Skeletal muscle satellite cell (primary cell): ENCODE data around the gene NIM1K.

Experiments
- H3K27me3 ChIP-seq: 2 replicates; pipeline ENCODE4 v1.7.0; 2013; ENCODE audit warnings: low read length; ENCODE audit not compliant: control insufficient read depth, insufficient read depth
- H3K36me3 ChIP-seq: 2 replicates; pipeline ENCODE4 v1.7.0; 2013; ENCODE audit warnings: mild to moderate bottlenecking, control low read depth, low read length; ENCODE audit not compliant: insufficient read depth
- H3K4me1 ChIP-seq: 2 replicates; pipeline ENCODE4 v1.7.0; 2013; ENCODE audit warnings: low read length; ENCODE audit not compliant: control insufficient read depth, insufficient read depth
- H3K4me2 ChIP-seq: 2 replicates; pipeline ENCODE4 v1.7.0; 2013; ENCODE audit warnings: mild to moderate bottlenecking, low read length
- H3K4me3 ChIP-seq: 2 replicates; pipeline ENCODE4 v1.7.0; 2013; ENCODE audit warnings: low read length
- H3K9ac ChIP-seq: 2 replicates; pipeline ENCODE4 v1.7.0; 2013; ENCODE audit warnings: mild to moderate bottlenecking, low read depth, low read length, moderate library complexity
- H3K9me3 ChIP-seq: replicated peaks from 2 replicates; pipeline ENCODE4 v1.7.0; 2013; ENCODE audit warnings: mild to moderate bottlenecking, control low read depth, low read length

Gene NIM1K

DNA sequence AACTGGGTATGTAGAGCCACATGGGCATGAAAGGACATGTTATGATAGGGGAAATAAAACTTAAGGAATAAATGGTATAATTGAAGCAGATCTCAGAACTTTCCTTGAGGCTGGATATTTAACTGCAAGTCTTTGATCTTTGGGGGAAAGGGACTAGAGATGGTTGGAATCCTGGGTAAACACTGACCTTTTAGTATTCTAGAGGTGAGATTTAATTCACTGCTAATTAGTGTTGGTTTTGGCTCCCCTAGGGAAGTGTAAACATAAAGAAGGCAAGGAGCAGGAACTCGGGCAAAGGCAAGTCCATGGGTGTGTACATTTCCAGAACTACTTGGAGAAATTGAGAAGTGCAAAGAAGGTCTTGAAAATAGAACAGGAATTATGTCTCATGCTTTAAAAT is 16.6 kb downstream of the NIM1K start:
- Histone ChIP-seq H3K4me1 (no peaks in the 10 kb centered on the region), H3K27me3 (peaks cover 10% of the 10 kb centered on the region), H3K4me2 (no peak overlapping the region), H3K4me3 (no peak overlapping the region), H3K9me3 (no peaks in the 10 kb centered on the region), H3K9ac (no peak overlapping the region), H3K36me3 (no peaks in the 10 kb centered on the region)

DNA sequence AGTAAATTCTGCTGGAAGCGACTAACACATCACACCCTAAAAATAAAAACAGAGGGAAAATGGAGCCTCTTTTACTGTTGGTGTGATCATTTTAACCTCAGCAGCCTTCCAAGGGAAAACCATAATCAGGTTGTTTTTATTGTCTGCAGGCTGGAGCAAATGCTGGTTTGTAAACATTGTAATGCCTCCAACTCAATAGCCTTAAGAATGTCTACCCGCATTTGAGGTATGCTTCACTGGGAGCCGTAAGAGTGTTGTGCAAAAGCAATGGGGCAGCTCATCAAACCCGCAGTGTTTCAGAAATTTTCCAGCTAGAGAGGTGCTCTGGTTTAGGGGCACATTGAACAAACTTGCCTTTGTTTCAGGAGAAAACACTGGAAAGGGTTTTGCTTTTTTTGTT is 17.0 kb downstream of the NIM1K start:
- H3K9ac ChIP-seq = no peak overlapping the region
- peaks cover 10% of the 10 kb centered on the region for H3K27me3 ChIP-seq

DNA sequence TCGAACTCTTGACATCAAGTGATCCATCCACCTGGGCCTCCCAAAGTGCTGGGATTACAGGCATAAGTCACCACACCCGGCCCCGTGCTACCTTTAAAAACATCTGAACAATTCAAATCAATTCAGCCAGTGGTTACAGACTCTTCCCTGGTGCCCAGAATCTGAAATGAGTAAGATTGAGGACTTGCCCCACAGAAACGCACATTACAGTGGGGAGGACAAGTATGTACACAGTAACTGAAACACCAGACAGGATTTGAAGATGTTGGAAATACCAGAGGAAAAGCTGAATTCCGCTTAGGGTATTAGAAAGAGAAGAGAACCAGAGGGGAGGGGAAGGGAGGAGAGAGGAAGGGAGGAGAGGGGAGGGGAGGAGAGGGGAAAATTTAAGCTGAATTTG is 17.8 kb downstream of the NIM1K start:
- Histone ChIP-seq H3K36me3 (no peaks in the 10 kb centered on the region), H3K4me1 (no peaks in the 10 kb centered on the region), H3K9me3 (no peaks in the 10 kb centered on the region), H3K4me2 (no peak overlapping the region), H3K9ac (no peak overlapping the region), H3K4me3 (no peak overlapping the region), H3K27me3 (peaks cover 10% of the 10 kb centered on the region)

More for the DNA sequence above, 17.0 kb downstream of the NIM1K start:
- Histone ChIP-seq H3K4me3 (no peak overlapping the region), H3K4me2 (no peak overlapping the region), H3K9me3 (no peaks in the 10 kb centered on the region), H3K36me3 (no peaks in the 10 kb centered on the region), H3K4me1 (no peaks in the 10 kb centered on the region)

DNA sequence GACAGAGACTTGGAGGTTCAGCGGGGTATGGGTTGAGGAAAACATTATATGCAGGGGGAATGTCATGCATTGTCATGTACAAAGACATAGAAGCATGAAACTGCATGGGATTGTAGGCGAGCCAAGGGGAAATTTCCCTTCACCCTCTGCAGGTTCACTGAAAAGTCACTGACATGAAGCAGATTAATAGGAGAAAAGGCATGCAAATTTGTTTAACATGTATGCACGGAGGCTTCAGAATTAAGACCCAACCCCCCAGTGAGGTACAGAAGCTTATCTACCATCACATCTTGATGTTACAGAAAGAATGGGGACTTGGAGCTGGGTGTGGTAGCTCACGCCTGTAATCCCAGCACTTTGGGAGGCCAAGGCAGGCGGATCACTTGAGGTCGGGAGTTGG is 18.5 kb downstream of the NIM1K start:
- H3K4me1 ChIP-seq = no peaks in the 10 kb centered on the region
- no peaks in the 10 kb centered on the region for H3K9me3 ChIP-seq
- H3K27me3 ChIP-seq = peaks cover 10% of the 10 kb centered on the region
- H3K4me2 ChIP-seq = no peak overlapping the region
- H3K9ac ChIP-seq = no peak overlapping the region
- H3K36me3 ChIP-seq = no peaks in the 10 kb centered on the region
- no peak overlapping the region for H3K4me3 ChIP-seq

DNA sequence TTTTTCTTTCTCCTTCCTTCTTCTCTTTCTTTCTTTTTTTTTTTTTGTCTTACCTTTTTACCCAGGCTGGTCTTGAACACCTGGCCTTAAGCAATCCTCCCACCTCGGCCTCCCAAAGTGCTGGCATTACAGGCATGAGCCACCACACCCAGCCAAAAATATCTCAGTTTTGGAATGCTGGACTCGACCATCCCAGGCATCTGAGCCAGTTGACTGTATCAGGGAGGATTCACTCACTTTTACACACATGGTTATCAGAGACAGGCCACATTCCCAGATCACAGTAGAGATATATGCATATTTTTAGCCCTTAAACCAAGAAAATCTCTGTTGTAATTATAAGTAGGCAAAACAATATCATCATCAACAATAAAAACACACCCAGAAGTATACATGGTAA is 21.9 kb downstream of the NIM1K start:
- Histone ChIP-seq H3K4me1 (no peaks in the 10 kb centered on the region), H3K9me3 (no peaks in the 10 kb centered on the region)

DNA sequence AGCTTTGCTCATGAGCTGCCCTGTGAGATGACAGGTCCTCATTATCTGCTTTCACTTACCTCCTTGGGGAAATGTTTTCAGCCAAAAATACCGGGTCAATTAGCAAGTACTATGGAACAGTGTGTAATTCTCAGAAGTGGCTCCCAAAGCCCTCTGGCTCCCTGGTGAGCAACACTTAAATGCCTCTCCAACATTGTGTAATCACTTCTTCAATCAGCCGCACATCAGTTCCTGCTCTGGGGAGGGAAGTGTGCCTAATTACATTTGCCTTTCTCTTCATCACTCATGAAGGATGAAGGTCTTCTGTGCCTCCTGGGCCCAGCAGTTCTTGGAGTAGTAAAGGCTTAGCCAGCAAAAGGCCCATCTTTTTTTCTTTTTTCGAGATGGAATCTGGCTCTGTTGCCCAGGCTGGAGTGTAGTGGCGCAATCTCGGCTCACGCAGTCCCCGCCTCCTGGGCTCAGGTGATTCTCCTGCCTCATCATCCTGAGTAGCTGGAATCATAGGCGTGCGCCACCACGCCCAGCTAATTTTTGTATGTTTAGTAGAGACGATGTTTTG is 23.1 kb downstream of the NIM1K start:
- no peaks in the 10 kb centered on the region for H3K36me3 ChIP-seq
- H3K4me2 ChIP-seq = no peak overlapping the region
- H3K9me3 ChIP-seq = no peaks in the 10 kb centered on the region
- no peak overlapping the region for H3K9ac ChIP-seq
- no peaks in the 10 kb centered on the region for H3K4me1 ChIP-seq
- H3K27me3 ChIP-seq = peaks cover 10% of the 10 kb centered on the region
- no peak overlapping the region for H3K4me3 ChIP-seq

More for the DNA sequence above, 21.9 kb downstream of the NIM1K start:
- H3K27me3 ChIP-seq = peaks cover 10% of the 10 kb centered on the region
- no peaks in the 10 kb centered on the region for H3K36me3 ChIP-seq
- H3K4me2 ChIP-seq = no peak overlapping the region
- H3K4me3 ChIP-seq = no peak overlapping the region
- H3K9ac ChIP-seq = no peak overlapping the region

DNA sequence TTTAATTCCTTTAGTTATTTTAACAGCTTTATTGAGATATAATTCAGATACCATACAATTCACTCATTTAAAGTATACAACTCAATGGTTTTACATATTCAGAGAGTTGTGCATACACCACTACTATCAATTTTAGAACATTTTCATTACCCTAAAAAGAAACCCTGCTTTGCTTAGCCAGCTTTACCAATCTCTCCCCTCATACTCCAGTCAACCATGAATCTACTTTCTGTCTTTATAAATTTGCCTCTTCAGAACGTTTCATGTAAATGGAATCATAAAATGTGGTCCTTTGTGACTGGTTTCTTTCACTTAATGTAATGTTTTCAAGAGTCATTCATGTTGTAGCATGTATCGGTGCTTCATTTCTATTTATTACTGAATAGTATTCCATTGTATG is 24.9 kb downstream of the NIM1K start:
- no peaks in the 10 kb centered on the region for H3K36me3 ChIP-seq
- H3K9me3 ChIP-seq = no peaks in the 10 kb centered on the region
- no peak overlapping the region for H3K4me2 ChIP-seq
- no peaks in the 10 kb centered on the region for H3K4me1 ChIP-seq
- H3K9ac ChIP-seq = no peak overlapping the region
- H3K4me3 ChIP-seq = no peak overlapping the region
- H3K27me3 ChIP-seq = no peaks in the 10 kb centered on the region

DNA sequence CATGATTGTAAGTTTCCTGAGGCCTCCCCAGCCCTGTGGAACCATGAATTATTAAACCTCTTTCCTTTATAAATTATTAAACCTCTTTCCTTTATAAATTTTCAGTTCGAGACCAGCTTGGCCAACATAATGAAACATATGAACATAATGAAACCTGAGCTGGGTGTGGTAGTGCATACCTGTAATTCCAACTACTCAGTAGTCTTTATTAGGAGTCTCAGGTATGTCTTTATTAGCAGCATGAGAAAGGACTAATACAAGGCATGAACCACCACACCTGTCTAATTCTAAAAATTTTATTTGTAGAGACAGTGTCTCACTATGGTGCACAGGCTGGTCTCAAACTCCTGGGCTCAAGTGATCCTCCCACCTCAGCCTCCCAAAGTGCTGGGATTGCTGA is 27.1 kb downstream of the NIM1K start:
- H3K9ac ChIP-seq = no peak overlapping the region
- no peak overlapping the region for H3K4me2 ChIP-seq
- H3K36me3 ChIP-seq = no peaks in the 10 kb centered on the region
- no peaks in the 10 kb centered on the region for H3K27me3 ChIP-seq
- H3K9me3 ChIP-seq = no peaks in the 10 kb centered on the region
- no peaks in the 10 kb centered on the region for H3K4me1 ChIP-seq
- no peak overlapping the region for H3K4me3 ChIP-seq

DNA sequence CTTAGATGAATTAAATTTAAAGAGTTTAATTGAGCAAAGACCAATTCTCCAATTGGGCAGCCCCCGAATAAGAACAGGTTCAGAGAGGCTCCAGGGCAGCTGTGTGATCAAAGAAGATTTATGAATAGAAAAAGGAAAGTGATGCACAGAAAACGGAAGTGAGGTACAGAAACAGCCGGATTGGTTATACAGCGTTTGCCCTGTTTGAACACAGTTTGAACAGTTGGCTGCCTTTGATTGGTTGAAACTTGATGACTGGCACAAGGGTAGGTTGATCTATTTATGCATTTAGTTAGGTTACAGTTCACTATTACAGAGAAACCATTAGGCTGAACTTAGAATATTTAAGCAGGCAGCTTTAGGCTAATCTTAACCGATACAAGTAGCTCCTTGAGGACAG is 29.5 kb downstream of the NIM1K start:
- no peaks in the 10 kb centered on the region for H3K9me3 ChIP-seq

DNA sequence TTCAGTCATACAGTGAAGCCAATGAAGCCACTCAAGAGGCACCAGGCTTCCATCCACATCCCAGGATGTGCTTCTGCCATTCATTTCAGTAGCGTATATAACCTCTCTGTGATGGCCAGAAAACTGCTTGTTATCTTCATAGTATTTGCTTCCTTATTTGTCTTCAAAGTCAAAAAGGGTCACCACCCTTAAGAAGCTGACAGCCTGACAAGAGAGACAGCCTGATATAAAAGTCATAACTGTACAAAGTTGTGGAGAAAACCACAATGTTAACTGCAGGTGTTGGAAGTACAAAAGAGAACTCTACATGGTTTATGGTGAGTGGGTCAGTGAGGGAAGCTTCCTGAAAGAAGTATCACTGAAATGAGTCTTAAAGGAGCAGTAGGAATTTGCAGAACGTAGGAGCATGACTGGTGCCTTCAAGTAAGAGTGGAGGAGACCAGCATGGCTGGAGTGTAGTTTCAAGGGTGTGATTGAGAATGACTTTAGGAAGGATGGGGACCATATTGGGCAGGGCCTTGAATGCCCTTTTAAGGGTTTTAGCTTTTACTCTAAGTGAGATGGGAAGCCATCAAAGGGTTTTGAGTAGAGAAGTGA is 33.7 kb downstream of the NIM1K start:
- no peak overlapping the region for H3K4me3 ChIP-seq
- no peak overlapping the region for H3K9ac ChIP-seq
- no peaks in the 10 kb centered on the region for H3K9me3 ChIP-seq
- no peaks in the 10 kb centered on the region for H3K36me3 ChIP-seq
- peaks cover 4% of the 10 kb centered on the region for H3K27me3 ChIP-seq
- no peak overlapping the region for H3K4me2 ChIP-seq
- H3K4me1 ChIP-seq = no peaks in the 10 kb centered on the region

More for the DNA sequence above, 29.5 kb downstream of the NIM1K start:
- Histone ChIP-seq H3K9ac (no peak overlapping the region), H3K4me3 (no peak overlapping the region), H3K4me2 (no peak overlapping the region), H3K27me3 (peaks cover under 1% of the 10 kb centered on the region), H3K36me3 (no peaks in the 10 kb centered on the region), H3K4me1 (no peaks in the 10 kb centered on the region)

DNA sequence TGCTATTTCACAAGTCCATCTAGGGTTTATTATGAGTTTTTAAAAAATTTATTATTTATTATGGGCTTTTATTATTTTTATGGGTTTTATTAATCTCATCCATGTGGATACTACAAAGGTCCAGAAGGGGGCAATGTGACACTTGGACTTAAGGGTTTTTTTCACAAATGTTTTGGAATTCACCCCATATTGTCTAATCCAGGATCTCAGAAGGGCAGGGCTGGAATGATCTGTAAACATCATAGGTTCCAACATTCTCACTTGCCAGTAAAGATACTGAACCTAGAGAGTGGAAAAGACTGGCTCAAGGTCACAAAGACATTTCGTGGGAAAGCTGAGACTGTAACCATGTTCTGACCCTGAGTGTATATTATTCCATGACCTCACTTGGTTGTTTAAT is 35.6 kb downstream of the NIM1K start:
- H3K4me2 ChIP-seq = no peak overlapping the region
- no peaks in the 10 kb centered on the region for H3K4me1 ChIP-seq
- H3K4me3 ChIP-seq = no peak overlapping the region
- H3K36me3 ChIP-seq = no peaks in the 10 kb centered on the region
- peaks cover 4% of the 10 kb centered on the region for H3K27me3 ChIP-seq
- no peak overlapping the region for H3K9ac ChIP-seq
- H3K9me3 ChIP-seq = no peaks in the 10 kb centered on the region

DNA sequence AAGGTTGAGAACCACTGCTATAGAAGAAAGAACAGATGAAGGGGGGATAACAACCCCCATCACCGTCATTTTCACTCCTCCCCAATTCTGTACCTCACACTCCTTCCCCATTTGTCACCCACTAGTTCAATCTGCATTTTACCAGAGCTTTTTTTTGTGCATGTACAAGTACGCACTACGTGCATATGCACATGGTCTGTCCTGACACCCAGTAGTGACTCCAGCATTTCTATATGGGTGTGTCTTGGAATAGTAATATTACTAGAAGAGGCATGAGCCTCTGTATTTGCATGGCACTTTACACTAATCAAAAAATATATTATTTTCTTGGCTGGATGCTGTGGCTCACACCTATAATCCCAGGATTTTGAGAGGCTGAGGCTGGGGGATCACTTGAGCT is 38.7 kb downstream of the NIM1K start:
- Histone ChIP-seq H3K36me3 (no peaks in the 10 kb centered on the region), H3K4me3 (no peak overlapping the region), H3K9ac (no peak overlapping the region), H3K27me3 (peaks cover 4% of the 10 kb centered on the region), H3K4me1 (no peaks in the 10 kb centered on the region), H3K9me3 (no peaks in the 10 kb centered on the region), H3K4me2 (no peak overlapping the region)
